Ishikawa (cell line): ENCODE measurements around the gene SYS1.

Experiments
- CEBPB ChIP-seq: IDR thresholded peaks from 2 replicates; pipeline ENCODE4 v1.6.1; 2012
- CREB1 ChIP-seq: IDR thresholded peaks from 2 replicates; pipeline ENCODE4 v1.6.1; 2012; ENCODE audit warnings: low read depth
- EGR1 ChIP-seq: IDR thresholded peaks from 2 replicates; pipeline ENCODE4 v1.6.1; 2012
- EP300 ChIP-seq: IDR thresholded peaks from 2 replicates; pipeline ENCODE4 v1.6.1; 2012; ENCODE audit warnings: borderline replicate concordance
- FOXM1 ChIP-seq: IDR thresholded peaks from 2 replicates; pipeline ENCODE4 v1.6.1; 2012; ENCODE audit warnings: low read depth, borderline replicate concordance
- MAX ChIP-seq: IDR thresholded peaks from 2 replicates; pipeline ENCODE4 v1.6.1; 2012
- NFIC ChIP-seq: IDR thresholded peaks from 2 replicates; pipeline ENCODE4 v1.6.1; 2012
- RAD21 ChIP-seq: IDR thresholded peaks from 2 replicates; pipeline ENCODE4 v1.6.1; 2012; ENCODE audit warnings: low read depth
- REST ChIP-seq: IDR thresholded peaks from 2 replicates; pipeline ENCODE4 v1.6.1; 2012; ENCODE audit warnings: low read depth, mild to moderate bottlenecking
- TAF1 ChIP-seq: IDR thresholded peaks from 2 replicates; pipeline ENCODE4 v1.6.1; 2012; ENCODE audit warnings: low read depth, mild to moderate bottlenecking
- TCF12 ChIP-seq: IDR thresholded peaks from 2 replicates; pipeline ENCODE4 v1.6.1; 2012; ENCODE audit warnings: low read depth
- TEAD4 ChIP-seq: IDR thresholded peaks from 2 replicates; pipeline ENCODE4 v1.6.1; 2012
- USF1 ChIP-seq: IDR thresholded peaks from 2 replicates; pipeline ENCODE4 v1.6.1; 2012
- YY1 ChIP-seq: IDR thresholded peaks from 2 replicates; pipeline ENCODE4 v1.6.1; 2012; ENCODE audit warnings: low read depth
- ZBTB7A ChIP-seq: IDR thresholded peaks from 2 replicates; pipeline ENCODE4 v1.6.1; 2012; ENCODE audit warnings: low read depth

The SYS1 gene

GRCh38 chr20:45370571-45371160 is 7.7 kb downstream of the SYS1 start:
- TF ChIP-seq MAX, result no peak
- no peak for TF ChIP-seq CREB1
- TF ChIP-seq NFIC, result no peak
- TF ChIP-seq TAF1, result no peak
- no peak for TF ChIP-seq TCF12
- no peak for TF ChIP-seq RAD21
- TF ChIP-seq EGR1, result no peak

GRCh38 chr20:45372241-45372640 is 9.3 kb downstream of the SYS1 start:
- TF ChIP-seq NFIC (no peak), TCF12 (no peak), RAD21 (no peak), YY1 (no peak), CEBPB (no peak), ZBTB7A (no peak), EP300 (no peak), TEAD4 (no peak), TAF1 (no peak), CREB1 (no peak), FOXM1 (no peak), USF1 (no peak), REST (no peak), MAX (no peak), EGR1 (no peak)

DNA sequence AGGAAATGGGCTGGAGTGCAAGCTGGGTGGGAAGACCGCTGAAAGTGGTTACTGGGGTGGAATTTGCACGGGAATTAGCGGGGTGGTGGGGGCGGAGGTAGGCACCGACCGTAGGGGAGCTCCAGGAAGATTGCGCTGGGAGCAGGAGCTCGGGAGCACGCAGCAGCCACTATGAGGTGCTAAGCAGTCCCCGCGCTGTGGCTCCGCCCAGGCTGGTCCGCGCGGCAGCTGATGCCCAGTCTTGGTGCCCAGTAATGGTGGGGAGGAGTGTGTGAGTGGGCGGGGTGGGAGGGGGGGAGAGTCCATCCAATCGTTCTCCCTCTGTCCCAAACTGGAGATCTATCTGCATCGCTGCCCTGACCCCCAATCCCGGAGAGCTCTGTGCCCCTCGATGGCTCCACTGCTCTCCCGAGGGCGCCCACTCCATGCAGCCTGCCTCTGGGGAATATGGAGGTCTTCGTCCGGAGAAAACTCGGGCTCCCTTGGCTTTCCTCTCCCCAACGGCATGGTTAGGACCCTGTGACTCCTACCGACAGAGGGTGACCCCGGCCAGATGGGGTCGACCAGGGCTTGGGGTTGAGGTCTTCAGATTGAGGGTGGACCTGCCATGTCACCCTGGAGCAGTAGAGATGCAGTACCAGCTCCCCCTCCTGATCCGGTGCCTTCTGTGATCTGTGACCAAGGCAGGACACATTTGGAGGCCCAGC is 9.8 kb downstream of the SYS1 start:
- TF ChIP-seq YY1, result no peak
- TF ChIP-seq EGR1, result no peak
- no peak for TF ChIP-seq TAF1
- TF ChIP-seq TEAD4, result no peak
- no peak for TF ChIP-seq USF1
- TF ChIP-seq NFIC, result no peak
- TF ChIP-seq REST, result no peak
- TF ChIP-seq CREB1, result no peak
- TF ChIP-seq CEBPB, result no peak
- no peak for TF ChIP-seq RAD21
- no peak for TF ChIP-seq TCF12
- TF ChIP-seq ZBTB7A, result no peak
- no peak for TF ChIP-seq FOXM1
- TF ChIP-seq MAX, result no peak
- no peak for TF ChIP-seq EP300

DNA sequence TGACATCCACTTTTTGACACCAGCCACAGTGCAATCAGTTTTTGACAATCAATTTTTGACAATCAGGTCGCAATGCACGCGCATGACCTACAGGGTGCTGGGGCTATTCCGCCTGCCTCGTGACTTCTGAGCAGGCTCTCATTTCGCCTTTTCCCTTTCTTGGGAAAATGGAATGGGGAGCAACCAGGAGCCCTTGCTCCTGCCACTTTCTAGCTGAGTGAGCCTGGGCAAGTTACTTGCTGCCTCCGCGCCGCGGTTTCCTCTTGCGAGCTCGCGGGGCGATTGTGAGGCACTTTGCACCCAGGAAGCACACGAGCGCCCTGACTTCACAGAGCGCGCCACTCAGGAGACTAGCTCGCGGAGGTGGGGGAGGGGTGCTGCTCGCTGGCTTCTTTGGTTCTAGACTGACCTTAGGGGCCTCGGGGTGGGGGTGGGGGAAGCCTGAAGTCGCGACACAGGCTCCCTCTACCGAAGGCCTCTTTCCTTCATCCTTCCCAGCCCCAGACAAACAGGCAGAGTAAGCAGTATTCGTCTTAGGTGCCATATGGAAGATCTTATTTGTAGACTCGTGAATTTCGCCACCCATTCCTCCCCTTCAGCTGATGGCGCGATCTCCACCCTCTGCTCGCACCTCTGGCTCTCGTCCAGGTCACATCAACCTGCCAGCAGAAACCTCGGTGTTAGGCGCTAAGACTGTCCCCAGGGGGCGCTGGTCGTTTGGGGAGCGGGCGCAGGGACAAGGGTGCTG is 10.6 kb downstream of the SYS1 start:
- TF ChIP-seq CEBPB, result no peak
- no peak for TF ChIP-seq ZBTB7A
- TF ChIP-seq RAD21, result peak; percentile 83
- peak; percentile 71 for TF ChIP-seq NFIC

DNA sequence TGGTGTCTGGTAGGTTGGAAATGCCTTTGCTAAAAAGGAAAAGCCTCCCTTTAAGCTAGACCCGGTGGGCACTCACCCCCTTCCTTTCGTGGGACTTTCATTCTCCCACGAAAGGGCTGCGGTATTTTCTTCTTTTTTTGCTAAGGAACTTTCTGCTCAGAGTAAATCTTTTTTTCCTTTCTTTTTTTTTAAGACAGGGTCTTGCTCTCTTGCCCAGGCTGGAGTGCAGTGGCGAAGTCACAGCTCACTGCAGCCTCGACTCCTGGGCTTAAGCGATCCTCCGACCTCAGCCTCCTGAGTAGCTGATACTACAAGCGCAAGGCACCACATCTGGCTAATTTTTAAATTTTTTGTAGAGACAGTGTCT is 11.1 kb downstream of the SYS1 start:
- no peak for TF ChIP-seq MAX
- TF ChIP-seq TAF1, result no peak
- no peak for TF ChIP-seq ZBTB7A
